ENCODE results near the gene SYNRG. TPM values are rescaled to one million over a fixed set of nuclear protein-coding genes. Genes with fewer than 3 reads are reported as not detected.
A peak's percentile ranks its signal among the peaks of the same experiment; 100 is the strongest.

The SYNRG gene
- total and polyA plus RNA-seq, 2 of the 13 experiments (the other 11 are each of a cell fraction or from before 2014, with no cell fraction given) = 7.3 to 8.7 TPM

DNA sequence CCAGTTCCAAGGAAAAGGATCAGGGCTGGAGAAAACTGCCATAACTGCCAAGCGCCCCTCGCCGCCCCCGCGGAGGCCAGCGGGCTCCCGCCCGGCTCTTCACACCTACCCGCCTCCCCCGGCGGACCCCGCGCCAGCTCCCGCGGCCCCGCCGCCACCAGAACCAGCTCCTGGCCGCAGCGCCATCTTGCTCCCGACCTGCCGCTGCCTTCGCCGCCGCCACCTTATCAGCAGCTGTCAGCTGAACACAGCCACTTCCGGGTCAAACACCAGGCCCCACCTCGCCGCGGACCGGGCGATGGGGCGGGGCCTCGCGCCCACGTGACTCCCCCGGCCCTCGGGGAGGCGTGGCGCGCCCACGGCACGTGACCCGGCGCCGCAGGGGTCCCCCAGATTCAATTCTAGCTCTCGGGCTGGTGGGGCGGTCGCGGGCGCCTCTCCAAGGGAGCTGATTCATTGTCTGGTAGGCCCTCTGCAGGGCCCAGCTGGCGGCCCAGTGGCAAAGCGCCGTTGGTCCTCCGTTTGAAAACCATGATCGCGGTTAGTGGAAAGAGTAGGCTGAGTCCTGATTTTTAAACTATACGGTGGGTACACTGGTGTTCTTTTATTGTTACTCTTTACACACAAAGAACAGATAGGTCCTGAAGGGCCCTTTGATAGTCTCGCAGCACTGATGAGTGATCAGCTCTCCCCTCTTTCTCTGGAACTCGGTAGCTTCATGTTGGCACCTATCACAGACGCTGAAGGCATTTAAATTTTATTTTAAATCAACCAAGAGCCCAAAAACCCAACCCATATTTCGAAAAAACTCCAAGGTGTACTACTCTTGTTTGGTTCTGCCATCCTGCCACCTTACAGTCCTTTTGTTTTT, at the start of gene SYNRG (continued):
- TF ChIP-seq NR2F6 (IDR thresholded peaks at IDR 0.05) (0 out of 2 replicates have a peak, but pooled peaks have one; percentile 10), NR2F6 (CRISPR knock-in tag; IDR thresholded peaks at IDR 0.05) (peak; percentile 61), IKZF4 (CRISPR knock-in tag; IDR thresholded peaks at IDR 0.05; ENCODE audit: borderline replicate concordance, low read depth, not compliant biosample characterization) (peak; percentile 75), ZNF430 (CRISPR knock-in tag; IDR thresholded peaks at IDR 0.05) (peak; percentile 43; the same call in 1 of the 2 replicates), HNRNPUL1 (IDR thresholded peaks at IDR 0.05; ENCODE audit: low read depth, low read length) (0 out of 2 replicates have a peak, but pooled peaks have one; percentile 37), ZNF264 (CRISPR knock-in tag; IDR thresholded peaks at IDR 0.05) (peak; percentile 58; the same call in 1 of the 2 replicates), ZNF253 (CRISPR knock-in tag; IDR thresholded peaks at IDR 0.05; ENCODE audit: borderline replicate concordance) (0 out of 2 replicates have a peak, but pooled peaks have one; percentile 60), ZNF556 (CRISPR knock-in tag; IDR thresholded peaks at IDR 0.05; ENCODE audit: borderline replicate concordance) (peak; percentile 48; the same call in 1 of the 2 replicates), GATAD1 (CRISPR knock-in tag; IDR thresholded peaks at IDR 0.05) (peak; percentile 88), CBX1 (IDR thresholded peaks at IDR 0.05; ENCODE audit: low read depth) (no peak), ZIK1 (CRISPR knock-in tag; IDR thresholded peaks at IDR 0.05; ENCODE audit: borderline replicate concordance, low read depth) (no peak), MAFF (IDR thresholded peaks at IDR 0.05; ENCODE audit: low read depth, low read length) (no peak), SP1 (IDR thresholded peaks at IDR 0.05) (no peak), SP1 (CRISPR knock-in tag; IDR thresholded peaks at IDR 0.05) (peak; percentile 95)
- TF ChIP-seq, protein P1, sequence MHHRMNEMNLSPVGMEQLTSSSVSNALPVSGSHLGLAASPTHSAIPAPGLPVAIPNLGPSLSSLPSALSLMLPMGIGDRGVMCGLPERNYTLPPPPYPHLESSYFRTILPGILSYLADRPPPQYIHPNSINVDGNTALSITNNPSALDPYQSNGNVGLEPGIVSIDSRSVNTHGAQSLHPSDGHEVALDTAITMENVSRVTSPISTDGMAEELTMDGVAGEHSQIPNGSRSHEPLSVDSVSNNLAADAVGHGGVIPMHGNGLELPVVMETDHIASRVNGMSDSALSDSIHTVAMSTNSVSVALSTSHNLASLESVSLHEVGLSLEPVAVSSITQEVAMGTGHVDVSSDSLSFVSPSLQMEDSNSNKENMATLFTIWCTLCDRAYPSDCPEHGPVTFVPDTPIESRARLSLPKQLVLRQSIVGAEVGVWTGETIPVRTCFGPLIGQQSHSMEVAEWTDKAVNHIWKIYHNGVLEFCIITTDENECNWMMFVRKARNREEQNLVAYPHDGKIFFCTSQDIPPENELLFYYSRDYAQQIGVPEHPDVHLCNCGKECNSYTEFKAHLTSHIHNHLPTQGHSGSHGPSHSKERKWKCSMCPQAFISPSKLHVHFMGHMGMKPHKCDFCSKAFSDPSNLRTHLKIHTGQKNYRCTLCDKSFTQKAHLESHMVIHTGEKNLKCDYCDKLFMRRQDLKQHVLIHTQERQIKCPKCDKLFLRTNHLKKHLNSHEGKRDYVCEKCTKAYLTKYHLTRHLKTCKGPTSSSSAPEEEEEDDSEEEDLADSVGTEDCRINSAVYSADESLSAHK (CRISPR knock-in tag; IDR thresholded peaks at IDR 0.05; ENCODE audit: borderline replicate concordance) = no peak
- TF ChIP-seq, protein P2, sequence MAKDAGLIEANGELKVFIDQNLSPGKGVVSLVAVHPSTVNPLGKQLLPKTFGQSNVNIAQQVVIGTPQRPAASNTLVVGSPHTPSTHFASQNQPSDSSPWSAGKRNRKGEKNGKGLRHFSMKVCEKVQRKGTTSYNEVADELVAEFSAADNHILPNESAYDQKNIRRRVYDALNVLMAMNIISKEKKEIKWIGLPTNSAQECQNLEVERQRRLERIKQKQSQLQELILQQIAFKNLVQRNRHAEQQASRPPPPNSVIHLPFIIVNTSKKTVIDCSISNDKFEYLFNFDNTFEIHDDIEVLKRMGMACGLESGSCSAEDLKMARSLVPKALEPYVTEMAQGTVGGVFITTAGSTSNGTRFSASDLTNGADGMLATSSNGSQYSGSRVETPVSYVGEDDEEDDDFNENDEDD (CRISPR knock-in tag; IDR thresholded peaks at IDR 0.05; ENCODE audit: borderline replicate concordance) = peak; percentile 78; the same call in 1 of the 2 replicates

Measured in HepG2 (cell line).